ENCODE results near the gene PADI6. TPM values are rescaled to one million over a fixed set of nuclear protein-coding genes. Genes with fewer than 3 reads are reported as not detected.

PADI6 gene
- total RNA-seq, 4 donors from 2014 or later = not detected

DNA sequence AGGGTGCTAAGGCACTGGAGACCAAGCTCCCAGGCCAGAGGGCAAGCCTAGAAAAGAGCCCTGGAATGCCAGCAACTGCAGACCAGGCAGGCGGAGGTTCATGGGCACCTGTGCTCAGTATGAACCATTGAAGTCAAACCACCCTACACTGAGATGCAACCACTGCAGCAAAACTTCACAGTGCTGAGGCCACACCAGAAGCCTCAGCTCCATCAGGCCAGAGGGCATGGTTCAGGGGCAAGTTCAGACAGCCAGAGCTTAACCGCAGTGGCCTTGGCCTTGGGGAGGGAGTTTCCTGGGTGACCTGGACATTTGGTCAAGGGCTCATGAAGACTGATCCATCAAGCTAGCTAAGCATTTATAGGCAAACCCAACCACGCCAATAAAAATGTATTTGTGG, 60.4 kb downstream of the PADI6 start:
- TF ChIP-seq CTCF (IDR thresholded peaks at IDR 0.05; ENCODE audit: low read depth) = no peak

DNA sequence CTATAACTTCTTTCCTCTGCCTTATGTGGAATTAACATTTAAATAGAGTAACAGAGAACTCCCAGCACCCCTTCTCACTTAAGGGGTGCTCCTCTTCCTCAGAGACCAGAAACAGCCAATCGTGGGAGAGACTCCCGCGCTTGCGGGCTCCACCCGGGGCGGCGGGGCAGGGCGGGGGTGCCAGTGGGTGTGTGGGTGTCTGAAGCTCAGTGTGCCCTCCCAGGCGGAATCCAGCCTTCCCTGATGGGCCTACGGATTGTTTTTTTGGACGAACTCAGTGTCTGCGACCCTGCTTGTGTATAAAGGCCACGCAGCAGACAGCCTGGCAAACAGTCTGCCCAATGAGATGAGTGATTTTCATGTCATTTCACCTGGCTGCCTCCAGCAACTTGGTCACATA, 61.3 kb downstream of the PADI6 start:
- TF ChIP-seq CTCF (IDR thresholded peaks at IDR 0.05; ENCODE audit: low read depth) = no peak

- TF ChIP-seq CTCF (IDR thresholded peaks at IDR 0.05; ENCODE audit: low read depth) = no peak
These were observed 62.0 kb downstream of the PADI6 start for GRCh38 chr1:17434016-17434415.

DNA sequence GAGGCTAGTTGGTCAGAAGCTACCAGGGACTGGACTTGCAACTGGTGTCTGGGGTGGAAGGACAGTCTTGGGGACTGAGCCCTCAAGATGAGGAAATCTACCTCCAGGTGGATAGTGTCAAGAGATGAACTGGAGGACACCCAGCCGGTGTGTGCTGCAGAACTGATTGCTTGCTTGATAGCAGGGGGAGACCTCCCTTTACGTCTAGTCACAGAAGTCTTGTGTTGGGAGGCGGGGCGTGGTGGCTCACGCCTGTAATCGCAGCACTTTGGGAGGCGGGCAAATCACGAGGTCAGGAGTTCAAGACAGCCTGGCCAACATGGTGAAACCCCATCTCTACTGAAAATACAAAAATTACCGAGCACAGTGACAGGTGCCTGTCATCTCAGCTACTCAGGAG, 62.6 kb downstream of the PADI6 start:
- no peak for TF ChIP-seq CTCF (IDR thresholded peaks at IDR 0.05; ENCODE audit: low read depth)

GRCh38 chr1:17436380-17437174, 64.6 kb downstream of the PADI6 start:
- TF ChIP-seq CTCF (IDR thresholded peaks at IDR 0.05; ENCODE audit: low read depth) = no peak

DNA sequence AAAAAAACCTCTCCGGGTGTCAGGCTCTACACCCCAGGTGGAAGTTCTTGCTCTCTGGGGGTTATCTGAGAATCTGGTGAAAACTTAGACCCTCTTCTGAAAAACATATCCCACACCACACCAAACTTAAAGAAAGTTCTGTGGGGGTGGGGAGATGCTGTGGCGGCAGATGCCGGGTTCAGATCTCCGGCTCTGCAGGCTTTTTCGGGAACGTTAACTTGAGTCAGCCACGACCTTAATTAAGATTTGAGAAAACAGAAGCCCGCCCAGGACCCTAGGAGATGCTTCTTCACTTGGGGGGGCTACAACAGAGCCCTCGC, 65.2 kb downstream of the PADI6 start:
- TF ChIP-seq CTCF (IDR thresholded peaks at IDR 0.05; ENCODE audit: low read depth) = no peak

GRCh38 chr1:17437580-17438317, 65.8 kb downstream of the PADI6 start:
- TF ChIP-seq CTCF (IDR thresholded peaks at IDR 0.05; ENCODE audit: low read depth) = no peak
